H1 (cell line): ENCODE measurements around the gene PLCL1. TPM values are rescaled to one million over a fixed set of nuclear protein-coding genes. Genes with fewer than 3 reads are reported as not detected.

ENCODE experiments used
- CTCF ChIA-PET: fragments of 300-600 bp; sonication (Branson Sonifier 250); formaldehyde crosslinking; loops from one replicate; lab custom pipeline; 2021; ENCODE audit not compliant: partially characterized antibody; lab: Charles Lee
- POLR2A ChIA-PET: fragments of 300-600 bp; sonication (Branson Sonifier 250); formaldehyde crosslinking; loops from one replicate; lab custom pipeline; 2021; ENCODE audit warnings: inconsistent platforms; ENCODE audit not compliant: partially characterized antibody; lab: Charles Lee
- DNase-seq, 2 experiments: peaks; one replicate each; pipeline versions ENCODE4 v3.0.0 to v3.0.0-alpha.2; 2010 to 2022; ENCODE audit warnings: low spot score in 2 of 2, low read depth in 1 of 2, mixed read lengths in 1 of 2
- FAIRE-seq: peaks from 2 replicates; lab custom pipeline; 2011; peaks lifted over from hg19 to GRCh38; lab: Jason Lieb, UNC
- H2AFZ ChIP-seq: 2 replicates; pipeline ENCODE4 v1.8.1; 2012; ENCODE audit warnings: low read length, inconsistent platforms
- H2AK5ac ChIP-seq: 2 replicates; pipeline ENCODE4 v1.6.1; 2013; ENCODE audit warnings: low read depth, low read length
- H2BK120ac ChIP-seq: replicated peaks from 2 replicates; pipeline ENCODE3; 2013; ENCODE audit warnings: low read depth, low read length, inconsistent platforms
- H2BK12ac ChIP-seq: 2 replicates; pipeline ENCODE4 v1.6.1; 2013; ENCODE audit warnings: low read depth, low read length
- H2BK15ac ChIP-seq: 2 replicates; pipeline ENCODE4 v1.6.1; 2013; ENCODE audit warnings: low read length
- H2BK20ac ChIP-seq: 2 replicates; pipeline ENCODE4 v1.6.1; 2013; ENCODE audit warnings: low read length
- H2BK5ac ChIP-seq: 2 replicates; pipeline ENCODE4 v1.6.1; 2013; ENCODE audit warnings: low read depth, low read length
- H3K14ac ChIP-seq: 2 replicates; pipeline ENCODE4 v1.6.1; 2013; ENCODE audit warnings: inconsistent platforms; ENCODE audit not compliant: insufficient read length
- H3K18ac ChIP-seq: 2 replicates; pipeline ENCODE4 v1.6.1; 2013; ENCODE audit warnings: low read length; ENCODE audit errors: extremely low read depth
- H3K23ac ChIP-seq: 2 replicates; pipeline ENCODE4 v1.6.1; 2013; ENCODE audit warnings: inconsistent platforms; ENCODE audit not compliant: insufficient read length
- H3K23me2 ChIP-seq: 2 replicates; pipeline ENCODE4 v1.6.1; 2013; ENCODE audit warnings: low read depth, low read length
- H3K27ac ChIP-seq: 2 replicates; pipeline ENCODE4 v1.6.1; 2011; ENCODE audit warnings: low read depth, low read length, inconsistent platforms
- H3K27me3 ChIP-seq, 4 experiments: replicated peaks in 1 of 4; 1 replicate in 1 of 4; 2 replicates in 3 of 4; pipeline versions ENCODE4 v1.6.1 to v1.8.1; 2011 to 2013; ENCODE audit warnings: low read length in 3 of 4, mild to moderate bottlenecking in 3 of 4, inconsistent platforms in 2 of 4, mixed read lengths in 2 of 4, moderate library complexity in 1 of 4; ENCODE audit not compliant: control insufficient read depth in 3 of 4, insufficient read depth in 3 of 4; ENCODE audit errors: extremely low read depth in 1 of 4
- H3K36me3 ChIP-seq, 4 experiments: 2 replicates each; pipeline versions ENCODE4 v1.6.1 to v1.8.1; 2011 to 2013; ENCODE audit warnings: mild to moderate bottlenecking in 4 of 4, low read length in 3 of 4, moderate library complexity in 2 of 4, control low read depth in 1 of 4, inconsistent platforms in 1 of 4; ENCODE audit not compliant: insufficient read depth in 4 of 4, control insufficient read depth in 2 of 4
- H3K4ac ChIP-seq: replicated peaks from 2 replicates; pipeline ENCODE3; 2013; ENCODE audit warnings: low read length, low read depth, mixed read lengths, inconsistent platforms; ENCODE audit not compliant: insufficient read length
- H3K4me1 ChIP-seq, 4 experiments: replicated peaks in 1 of 4; 1 replicate in 1 of 4; 2 replicates in 3 of 4; pipeline versions ENCODE4 v1.6.1 to v1.8.1; 2011 to 2013; ENCODE audit warnings: low read length in 3 of 4, inconsistent platforms in 2 of 4, mixed read lengths in 1 of 4; ENCODE audit not compliant: insufficient read depth in 4 of 4, control insufficient read depth in 3 of 4
- H3K4me2 ChIP-seq, 2 experiments: 2 replicates each; pipeline versions ENCODE4 v1.6.1 to v1.8.1; 2011 to 2013; ENCODE audit warnings: low read depth in 2 of 2, low read length in 2 of 2, control low read depth in 1 of 2, inconsistent platforms in 1 of 2, mild to moderate bottlenecking in 1 of 2; ENCODE audit not compliant: insufficient read depth in 1 of 2
- H3K4me3 ChIP-seq, 4 experiments: fragments of 200-600, 300-600 bp in 1 of 4; sonication (generic), shearing (Covaris generic), sonication (Bioruptor Twin) in 1 of 4; 2 replicates each; pipeline versions ENCODE4 v1.5.1 to v1.8.1; 2011 to 2016; ENCODE audit warnings: low read length in 4 of 4, low read depth in 3 of 4, control low read depth in 2 of 4, inconsistent platforms in 2 of 4, mild to moderate bottlenecking in 2 of 4, mixed read lengths in 1 of 4, moderate library complexity in 1 of 4; ENCODE audit not compliant: insufficient read depth in 2 of 4; ENCODE audit errors: extremely low read depth in 1 of 4
- H3K56ac ChIP-seq: replicated peaks from 2 replicates; pipeline ENCODE3; 2013; ENCODE audit warnings: low read depth, mild to moderate bottlenecking, mixed read lengths, low read length, inconsistent platforms; ENCODE audit not compliant: insufficient read length
- H3K79me1 ChIP-seq: 2 replicates; pipeline ENCODE4 v1.6.1; 2013; ENCODE audit warnings: low read depth, low read length, control low read depth
- H3K79me2 ChIP-seq, 2 experiments: 2 replicates each; pipeline versions ENCODE4 v1.6.1 to v1.8.1; 2012 to 2013; ENCODE audit warnings: low read length in 2 of 2, mild to moderate bottlenecking in 2 of 2, inconsistent platforms in 1 of 2; ENCODE audit not compliant: insufficient read depth in 2 of 2, control insufficient read depth in 1 of 2
- H3K9ac ChIP-seq, 4 experiments: replicated peaks in 1 of 4; 1 replicate in 1 of 4; 2 replicates in 3 of 4; pipeline versions ENCODE4 v1.6.1 to v1.8.1; 2011 to 2013; ENCODE audit warnings: low read depth in 3 of 4, low read length in 3 of 4, control low read depth in 2 of 4, mild to moderate bottlenecking in 2 of 4, moderate library complexity in 2 of 4, inconsistent platforms in 1 of 4; ENCODE audit errors: extremely low read depth in 1 of 4
- H3K9me3 ChIP-seq, 2 experiments: 2 replicates each; pipeline versions ENCODE4 v1.6.1 to v1.8.1; 2012 to 2013; ENCODE audit warnings: mild to moderate bottlenecking in 2 of 2, moderate library complexity in 2 of 2, control low read depth in 1 of 2, inconsistent platforms in 1 of 2, low read depth in 1 of 2, low read length in 1 of 2, mixed read lengths in 1 of 2; ENCODE audit not compliant: insufficient read depth in 2 of 2
- H4K20me1 ChIP-seq, 2 experiments: replicated peaks in 1 of 2; 2 replicates each; pipeline versions ENCODE3 to v1.8.1; 2011 to 2013; ENCODE audit warnings: inconsistent platforms in 2 of 2, low read length in 2 of 2, mild to moderate bottlenecking in 1 of 2; ENCODE audit not compliant: insufficient read depth in 2 of 2, control insufficient read depth in 1 of 2
- H4K5ac ChIP-seq: 2 replicates; pipeline ENCODE4 v1.6.1; 2013; ENCODE audit warnings: low read length, low read depth, mixed read lengths, inconsistent platforms; ENCODE audit not compliant: insufficient read length
- H4K8ac ChIP-seq: 2 replicates; pipeline ENCODE4 v1.8.0; 2013; ENCODE audit warnings: mild to moderate bottlenecking, moderate library complexity, low read length, inconsistent platforms; ENCODE audit not compliant: insufficient read depth; ENCODE audit errors: extremely low read depth
- H4K91ac ChIP-seq: replicated peaks from 2 replicates; pipeline ENCODE3; 2013; ENCODE audit warnings: low read length, mixed read lengths, inconsistent platforms; ENCODE audit not compliant: insufficient read length
- CBX5 ChIP-seq: fragments of 300-800, 300-1000 bp; sonication (generic); IDR thresholded peaks from 2 replicates; pipeline ENCODE4 v1.7.1; 2016; ENCODE audit warnings: antibody characterized with exemption, low read length, low read depth
- CHD2 ChIP-seq: IDR thresholded peaks from 2 replicates; pipeline ENCODE4 v1.6.1; 2012; ENCODE audit warnings: low read length, improper control_type of control experiment
- GABPA ChIP-seq: IDR thresholded peaks from 2 replicates; pipeline ENCODE4 v1.6.1; 2011; ENCODE audit warnings: mild to moderate bottlenecking, low read length, moderate library complexity, borderline replicate concordance; ENCODE audit not compliant: insufficient read depth
- HDAC6 ChIP-seq: IDR thresholded peaks from one replicate; pipeline ENCODE4 v1.7.1; 2012; ENCODE audit warnings: low read depth, mild to moderate bottlenecking, inconsistent platforms, low read length, moderate library complexity
- JUND ChIP-seq: IDR thresholded peaks from 2 replicates; pipeline ENCODE4 v1.6.1; 2011; ENCODE audit warnings: mild to moderate bottlenecking, improper control_type of control experiment, low read length
- KDM1A ChIP-seq: fragments of 200-600, 300-600 bp; sonication (generic); IDR thresholded peaks from 2 replicates; pipeline ENCODE4 v1.7.1; 2016; ENCODE audit warnings: mild to moderate bottlenecking, low read length, borderline replicate concordance
- KDM4A ChIP-seq: IDR thresholded peaks from one replicate; pipeline ENCODE4 v1.7.1; 2012; ENCODE audit warnings: low read depth, mild to moderate bottlenecking, moderate library complexity, low read length, inconsistent platforms; ENCODE audit not compliant: severe bottlenecking
- KDM5A ChIP-seq: fragments of 200-600 bp; IDR thresholded peaks from 2 replicates; pipeline ENCODE4 v1.7.1; 2012; ENCODE audit warnings: mild to moderate bottlenecking, low read length, inconsistent platforms, mixed read lengths
- MAFK ChIP-seq: IDR thresholded peaks from 2 replicates; pipeline ENCODE4 v1.6.1; 2012; ENCODE audit warnings: low read depth, mild to moderate bottlenecking, improper control_type of control experiment, low read length
- POLR2A ChIP-seq, 2 experiments: IDR thresholded peaks; 1 replicate in 1 of 2; 2 replicates in 1 of 2; pipeline ENCODE4 v1.6.1; 2011; ENCODE audit warnings: low read depth in 2 of 2, low read length in 2 of 2, mild to moderate bottlenecking in 2 of 2; ENCODE audit errors: control extremely low read depth in 1 of 2
- RXRA ChIP-seq: IDR thresholded peaks from 2 replicates; pipeline ENCODE4 v1.6.1; 2011; ENCODE audit warnings: low read depth, mild to moderate bottlenecking, low read length, moderate library complexity; ENCODE audit not compliant: insufficient read depth
- TAF1 ChIP-seq: IDR thresholded peaks from 2 replicates; pipeline ENCODE4 v1.6.1; 2011; ENCODE audit warnings: mild to moderate bottlenecking, low read depth, low read length
- TBP ChIP-seq: IDR thresholded peaks from 2 replicates; pipeline ENCODE4 v1.6.1; 2011; ENCODE audit warnings: low read depth, low read length, improper control_type of control experiment
- YY1 ChIP-seq: IDR thresholded peaks from 2 replicates; pipeline ENCODE4 v1.6.1; 2011; ENCODE audit warnings: low read depth, mild to moderate bottlenecking, low read length
- WGBS, 2 experiments: shearing (Covaris generic) in 1 of 2; methylation state at CpG; one replicate each; pipeline versions ENCODE4 v1.1.6 to v1.1.7; 2013 to 2015; ENCODE audit warnings: low lambda C conversion rate in 2 of 2, mixed read lengths in 2 of 2, inconsistent platforms in 1 of 2, low coverage in 1 of 2, missing lambda C conversion rate in 1 of 2; ENCODE audit not compliant: insufficient replicate concordance in 2 of 2, insufficient coverage in 1 of 2, insufficient read length in 1 of 2; ENCODE audit errors: extremely low coverage in 1 of 2, missing lambda C conversion rate in 1 of 2; 5-methylcytosine and 5-hydroxymethylcytosine counted together
- polyA plus RNA-seq, 7 experiments: library from polyadenylated mRNA; depleted of rRNA in 3 of 7; stranded (reverse) in 5 of 7; unstranded in 2 of 7; fragments of >200 nt in 5 of 7; fragments of 200-250 nt in 2 of 7; gene quantifications; 1 replicate in 5 of 7; 2 replicates in 1 of 7; 4 replicates in 1 of 7; pipeline versions ENCODE4 v1.2.1 to v1.2.3, GENCODE V29; 2011 to 2013; ENCODE audit warnings: missing spikeins in 2 of 7, mixed read lengths in 2 of 7
- total RNA-seq: library from RNA; stranded (reverse); fragmentation: NEBNext Ultra II Directional; extraction: Animal tissue kit (Norgen Biotek cat#: 25700); gene quantifications from 2 replicates; pipeline ENCODE4 v1.2.1, GENCODE V29; 2021
- TF ChIP-seq, protein P1 (sequence below): IDR thresholded peaks from 2 replicates; pipeline ENCODE4 v1.6.1; 2011; ENCODE audit warnings: low read length, improper control_type of control experiment

The PLCL1 gene
- total and polyA plus RNA-seq, 2 of the 8 experiments (the other 6 are each of a cell fraction or from before 2014, with no cell fraction given) = not detected

DNA sequence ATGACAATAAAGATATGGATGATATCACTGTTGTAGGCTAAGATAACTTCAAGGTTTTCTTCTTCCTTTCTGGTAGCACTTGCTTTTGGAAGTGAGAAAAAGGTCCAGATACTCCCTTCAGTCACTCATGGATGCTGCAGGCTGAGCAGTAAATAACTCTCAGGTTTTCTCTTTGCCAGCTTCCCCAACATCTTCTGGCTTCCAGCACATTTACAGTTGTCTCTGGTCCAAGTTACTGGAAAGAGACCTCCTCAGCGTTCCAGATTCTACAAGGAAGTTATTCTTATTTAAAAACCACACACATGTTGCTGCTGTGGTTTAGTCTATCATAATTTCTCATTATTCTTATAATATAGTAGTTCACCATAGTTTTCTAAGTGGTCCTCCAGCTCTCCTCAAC lies 383.4 kb downstream of the PLCL1 start:
- no peaks in the 10 kb centered on the region for H3K79me2 ChIP-seq
- H2BK15ac ChIP-seq = no peak overlapping the region
- H3K4me3 ChIP-seq = no peak overlapping the region
- H4K8ac ChIP-seq = no peak overlapping the region
- H3K4me1 ChIP-seq = no peaks in the 10 kb centered on the region
- no peak overlapping the region for H3K14ac ChIP-seq
- no peak overlapping the region for H2AFZ ChIP-seq
- H3K4me2 ChIP-seq = no peak overlapping the region
- H4K5ac ChIP-seq = no peak overlapping the region
- DNase-seq (no peak), FAIRE-seq (no peak)
- H3K9me3 ChIP-seq = no peaks in the 10 kb centered on the region
- H3K23me2 ChIP-seq = no peaks in the 10 kb centered on the region; the same call in 1 of the 2 replicates
- no peak overlapping the region for H2AK5ac ChIP-seq
- no peak overlapping the region for H2BK12ac ChIP-seq
- H4K20me1 ChIP-seq = no peaks in the 10 kb centered on the region
- no peak overlapping the region for H3K4ac ChIP-seq
- no peaks in the 10 kb centered on the region for H3K27me3 ChIP-seq
- no peak overlapping the region for H3K56ac ChIP-seq
- no peak for TF ChIP-seq POLR2A (IDR thresholded peaks at IDR 0.05; ENCODE audit: control extremely low read depth in 1 of 2, low read depth in 2 of 2, low read length in 2 of 2)
- no peak for TF ChIP-seq TBP
- no peak for TF ChIP-seq CHD2
- no peak for TF ChIP-seq MAFK
- no peak for TF ChIP-seq CBX5
- TF ChIP-seq, protein P1, sequence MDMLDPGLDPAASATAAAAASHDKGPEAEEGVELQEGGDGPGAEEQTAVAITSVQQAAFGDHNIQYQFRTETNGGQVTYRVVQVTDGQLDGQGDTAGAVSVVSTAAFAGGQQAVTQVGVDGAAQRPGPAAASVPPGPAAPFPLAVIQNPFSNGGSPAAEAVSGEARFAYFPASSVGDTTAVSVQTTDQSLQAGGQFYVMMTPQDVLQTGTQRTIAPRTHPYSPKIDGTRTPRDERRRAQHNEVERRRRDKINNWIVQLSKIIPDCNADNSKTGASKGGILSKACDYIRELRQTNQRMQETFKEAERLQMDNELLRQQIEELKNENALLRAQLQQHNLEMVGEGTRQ = no peak
- no peak for TF ChIP-seq TAF1
- TF ChIP-seq YY1 = no peak
- no peak for TF ChIP-seq GABPA
- no peak for TF ChIP-seq JUND
- no peak for TF ChIP-seq HDAC6
- no peak for TF ChIP-seq KDM4A
- TF ChIP-seq KDM5A = no peak
- TF ChIP-seq KDM1A = no peak
- no peak for TF ChIP-seq RXRA
- no peak overlapping the region for H3K9ac ChIP-seq
- 96% methylated on average over 1 of the region's 1 CpG; no CpG with 5 or more reads in 1 of the 2 experiments for WGBS, 2 experiments
- no peaks in the 10 kb centered on the region for H3K36me3 ChIP-seq
- no peak overlapping the region for H2BK20ac ChIP-seq
- no peak overlapping the region for H4K91ac ChIP-seq
- H3K23ac ChIP-seq = no peak overlapping the region
- no peak overlapping the region for H2BK5ac ChIP-seq
- POLR2A ChIA-PET = no interaction called here
- CTCF ChIA-PET = no interaction called here
- no peak overlapping the region for H2BK120ac ChIP-seq
- no peak overlapping the region for H3K18ac ChIP-seq
- no peaks in the 10 kb centered on the region for H3K79me1 ChIP-seq
- no peak overlapping the region for H3K27ac ChIP-seq
